SK-MEL-5 (cell line): ENCODE data around the gene PHF21B. TPM values are rescaled to one million over a fixed set of nuclear protein-coding genes. Genes with fewer than 3 reads are reported as not detected.

ENCODE experiments used
- DNase-seq: peaks from one replicate; pipeline ENCODE4 v3.0.0-alpha.2; 2016; ENCODE audit warnings: low read depth, low spot score
- in situ Hi-C: cut with HindIII; loops from 2 replicates; pipeline ENCODE4 v1.10.0; 2016; ENCODE audit warnings: low sequenced_read_pairs, high pct_unique_total_duplicates, low pct_unique_long_range_greater_than_20kb
- total RNA-seq: library from RNA; depleted of rRNA; stranded (reverse); fragments of >200 nt; shearing (Covaris generic); gene quantifications from 2 replicates; pipeline ENCODE4 v1.2.3, GENCODE V29; 2014

Gene PHF21B
- total RNA-seq, 1 experiment from 2014 or later: 4.2 TPM

DNA sequence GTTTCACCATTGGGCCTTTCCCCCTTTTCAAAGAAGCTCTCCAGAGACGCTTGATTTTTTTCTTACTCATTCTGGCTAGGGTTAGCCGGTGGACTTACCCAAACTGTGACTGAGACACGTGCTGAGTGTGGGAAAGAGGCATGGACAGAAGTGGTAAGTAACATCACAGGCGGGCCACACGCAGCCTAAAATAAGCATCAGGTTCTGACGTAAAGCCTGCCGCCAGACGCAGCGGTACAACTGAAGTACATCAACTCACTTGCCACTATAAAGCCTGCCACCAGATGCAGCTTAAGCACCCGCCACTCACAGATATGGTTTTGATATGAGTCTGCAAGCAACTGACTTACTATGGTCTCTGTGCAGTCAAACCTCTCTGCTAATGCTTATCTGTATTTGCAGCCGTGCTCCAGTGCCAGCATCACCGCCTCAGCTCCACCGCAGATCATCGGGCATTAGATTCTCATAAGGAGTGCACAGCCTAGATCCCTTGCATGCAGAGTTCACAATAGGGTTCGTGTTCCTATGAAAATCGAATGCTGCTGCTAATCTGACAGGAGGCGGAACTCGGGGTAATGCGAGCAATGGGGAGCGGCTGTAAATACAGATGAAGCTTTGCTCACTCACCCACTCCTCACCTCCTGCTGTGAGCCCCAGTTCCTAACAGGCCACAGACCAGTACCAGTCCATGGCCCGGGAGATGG is 58.8 kb downstream of the PHF21B start:
- in situ Hi-C loops: no loop called here

DNA sequence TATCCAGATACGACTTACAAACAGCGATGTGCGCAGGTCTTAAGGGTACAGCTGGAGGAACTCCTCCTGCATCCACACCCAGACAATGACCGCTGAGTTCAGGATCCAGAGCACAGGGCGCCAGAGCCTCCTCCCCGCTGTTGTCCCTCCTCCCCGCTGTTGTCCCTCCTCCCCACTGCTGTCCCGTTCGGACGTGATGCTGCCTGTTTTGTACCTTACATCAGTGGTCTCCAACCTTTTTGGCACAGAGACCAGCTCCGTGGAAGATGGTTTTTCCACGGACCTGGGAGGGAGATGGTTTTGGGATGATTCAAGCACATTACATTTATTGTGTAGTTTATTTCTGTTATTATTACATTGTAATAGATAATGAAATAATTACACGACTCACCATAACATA is 62.0 kb downstream of the PHF21B start:
- no peak for DNase-seq
- in situ Hi-C loops: no loop called here

More for the DNA sequence above, 58.8 kb downstream of the PHF21B start:
- DNase-seq: no peak

DNA sequence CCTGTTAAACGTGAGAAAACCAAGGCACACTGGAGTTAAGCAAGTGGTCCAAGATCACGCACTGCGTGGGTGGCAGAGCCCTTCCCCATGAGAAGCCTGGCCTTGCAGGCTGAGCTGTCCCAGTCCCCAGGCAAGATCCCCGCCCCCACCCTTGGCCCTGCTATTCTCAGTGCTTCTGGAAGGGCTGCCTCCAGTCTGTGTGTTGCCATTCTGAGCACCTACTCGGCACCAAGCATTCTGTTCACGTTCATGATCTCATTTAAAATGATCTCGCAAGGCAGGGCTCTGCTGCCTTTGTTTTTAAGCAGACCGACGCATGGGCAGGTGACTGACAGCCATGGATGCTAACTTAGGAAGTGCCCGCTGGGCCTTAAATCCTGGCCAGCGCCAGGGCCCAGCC is 62.8 kb downstream of the PHF21B start:
- in situ Hi-C loops: no loop called here
- no peak for DNase-seq

DNA sequence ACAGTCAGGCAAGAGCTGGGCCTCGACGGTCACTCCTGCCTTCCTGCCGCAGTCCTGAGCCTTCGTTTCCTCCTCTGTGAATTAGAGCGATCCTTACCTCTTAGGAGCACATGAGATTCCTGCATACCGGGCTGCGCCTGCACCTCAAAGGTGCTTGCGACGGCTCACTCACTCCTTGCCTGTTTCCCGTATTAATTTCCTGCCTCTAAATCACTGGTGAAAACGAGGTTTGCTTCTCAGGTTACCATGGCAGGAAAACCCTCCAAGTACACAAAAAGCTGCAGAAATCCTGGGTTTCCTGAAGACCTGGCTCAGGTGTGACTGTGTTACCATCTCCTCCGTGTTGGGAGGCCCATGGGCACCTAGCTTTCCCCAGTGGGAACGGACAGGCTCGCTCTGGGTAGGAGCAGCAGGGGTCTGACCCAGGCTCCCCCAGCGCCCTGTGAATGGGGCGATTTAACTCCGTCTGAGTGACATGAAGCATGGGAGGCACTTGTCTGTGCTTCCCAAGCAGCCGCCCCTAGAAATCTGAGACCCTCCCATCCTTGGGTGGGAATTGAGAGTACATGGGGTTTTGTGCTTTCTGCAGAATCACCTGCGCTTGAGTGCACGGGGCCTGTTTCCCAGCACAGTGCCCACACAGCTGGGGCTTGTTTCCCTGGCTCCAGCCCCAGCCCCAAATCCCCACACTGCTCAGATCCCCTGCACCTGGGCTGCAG is 64.8 kb downstream of the PHF21B start:
- DNase-seq: no peak
- in situ Hi-C loops: no loop called here

DNA sequence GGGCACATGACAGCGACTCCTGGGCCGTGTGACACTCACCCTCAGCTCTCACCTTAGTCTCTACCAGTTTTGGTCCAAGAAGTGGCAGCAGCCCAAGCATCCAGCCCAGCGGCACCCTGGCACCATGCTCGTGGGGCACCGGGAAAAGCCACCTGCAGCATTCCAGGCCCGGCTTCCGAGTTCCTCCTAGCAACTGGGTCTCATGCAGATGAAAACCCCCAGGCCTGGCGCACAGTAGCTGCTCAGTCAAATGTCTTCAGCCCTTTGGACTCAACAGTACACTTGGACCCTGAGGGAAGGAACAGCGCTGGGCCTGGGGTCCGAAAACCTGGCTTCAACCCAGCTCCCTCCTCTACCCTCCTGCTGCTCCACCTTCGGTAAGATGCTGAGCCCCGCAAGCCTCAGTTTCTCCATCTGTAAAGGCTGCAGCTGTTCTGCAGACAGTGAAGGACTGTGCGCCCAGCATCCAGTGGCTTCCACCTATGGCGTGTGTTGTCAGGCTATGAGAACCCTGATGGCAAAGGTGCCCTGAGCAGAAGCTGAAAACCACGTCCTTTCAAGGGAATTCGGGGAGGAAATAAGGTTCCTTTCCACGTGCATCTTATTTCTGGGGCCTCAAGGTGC is 66.0 kb downstream of the PHF21B start:
- in situ Hi-C loops: no loop called here
- DNase-seq: no peak

DNA sequence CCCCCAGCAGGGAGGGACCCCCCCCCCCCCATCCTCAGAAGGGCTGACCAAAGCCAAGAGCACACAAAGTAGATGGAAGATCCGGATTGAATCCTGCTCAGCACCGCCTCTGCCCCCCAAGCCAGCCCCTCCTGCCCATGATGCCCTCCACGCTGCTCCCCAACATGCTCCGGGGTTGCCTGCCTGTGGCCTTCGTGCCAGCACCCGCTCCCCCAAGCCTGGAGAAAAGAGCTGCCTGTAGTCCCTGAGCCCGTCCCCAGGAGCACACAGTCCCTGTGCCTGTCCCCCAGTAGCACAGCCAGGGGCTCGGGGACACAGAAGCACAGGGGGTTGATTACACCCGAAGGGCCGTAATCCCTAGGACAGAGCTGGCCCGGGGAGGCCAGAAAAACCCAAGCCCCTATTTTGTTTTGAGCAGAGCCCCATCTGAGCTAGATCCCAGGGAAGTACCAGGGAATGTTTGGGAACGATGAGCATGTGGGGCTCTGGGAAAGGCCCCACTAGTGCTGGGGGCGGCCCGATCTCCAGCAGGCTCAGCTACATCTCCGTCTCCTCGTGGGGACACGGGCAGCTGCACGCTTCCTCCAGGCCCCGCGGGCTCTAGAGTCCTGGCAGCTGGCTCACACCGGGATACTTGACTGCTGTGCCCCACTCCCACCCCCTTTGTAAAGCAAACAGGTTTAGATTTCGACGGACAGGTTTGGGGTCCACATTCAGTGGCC is 66.7 kb downstream of the PHF21B start:
- no peak for DNase-seq
- in situ Hi-C loops: no loop called here

DNA sequence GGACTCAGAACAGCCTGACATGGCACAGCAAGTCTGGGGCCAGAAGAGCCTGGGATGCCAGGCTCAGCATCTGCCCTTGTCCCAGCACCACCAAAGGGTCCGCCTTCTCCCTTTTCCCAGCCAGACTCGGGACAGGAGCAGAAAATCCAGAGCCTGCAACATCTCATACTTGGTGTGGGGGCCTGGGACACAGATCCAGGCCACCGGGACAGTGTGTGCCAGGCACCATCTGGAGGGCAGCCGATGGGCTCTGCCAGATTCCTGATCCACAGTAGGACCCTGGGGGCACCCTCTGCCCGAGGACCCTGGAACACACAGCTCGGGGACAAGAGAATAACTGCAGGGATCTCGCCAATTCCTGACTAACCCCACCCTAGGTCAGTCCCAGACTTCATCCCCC is 67.7 kb downstream of the PHF21B start:
- in situ Hi-C loops: no loop called here

DNA sequence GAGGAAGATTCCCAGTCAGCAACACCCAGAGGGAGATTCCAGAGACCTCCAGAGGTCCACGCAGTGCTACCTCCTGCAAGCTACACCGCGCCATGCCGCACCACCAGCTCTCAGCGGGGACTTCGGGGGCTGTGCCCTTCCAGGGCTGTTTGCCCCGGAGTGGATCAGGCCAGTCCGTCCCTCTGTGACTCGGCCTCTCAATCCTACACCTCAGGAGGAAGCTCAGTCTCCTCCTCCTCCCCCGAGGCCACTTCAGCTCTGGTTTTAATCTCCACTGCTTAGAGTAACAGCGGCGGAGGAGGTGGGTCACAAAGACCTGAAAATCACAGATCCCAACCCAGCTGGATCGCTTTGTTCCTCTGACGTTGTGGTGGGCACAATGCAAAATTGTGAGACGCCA is 68.6 kb downstream of the PHF21B start:
- in situ Hi-C loops: no loop called here
- DNase-seq: no peak

More for the DNA sequence above, 67.7 kb downstream of the PHF21B start:
- no peak for DNase-seq

DNA sequence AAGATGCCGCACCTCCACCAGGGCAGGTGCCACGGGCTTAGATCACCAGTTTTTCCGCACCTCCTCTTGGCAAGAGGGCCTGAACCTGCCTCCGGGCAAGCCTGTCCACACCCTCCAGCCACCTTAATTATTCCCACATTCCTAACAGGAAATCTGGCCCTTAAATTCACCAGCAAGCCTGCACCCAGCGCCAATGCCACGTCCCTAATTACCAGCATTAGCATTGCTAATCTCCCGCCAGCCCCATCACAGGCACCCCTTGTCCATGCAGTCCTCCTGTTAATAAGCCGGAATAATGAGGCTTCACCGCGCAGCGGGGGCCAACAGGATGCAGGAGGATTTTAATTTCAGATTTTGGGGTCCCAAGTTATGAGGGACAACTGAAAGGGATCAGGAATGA is 69.7 kb downstream of the PHF21B start:
- no peak for DNase-seq
- in situ Hi-C loops: no loop called here

DNA sequence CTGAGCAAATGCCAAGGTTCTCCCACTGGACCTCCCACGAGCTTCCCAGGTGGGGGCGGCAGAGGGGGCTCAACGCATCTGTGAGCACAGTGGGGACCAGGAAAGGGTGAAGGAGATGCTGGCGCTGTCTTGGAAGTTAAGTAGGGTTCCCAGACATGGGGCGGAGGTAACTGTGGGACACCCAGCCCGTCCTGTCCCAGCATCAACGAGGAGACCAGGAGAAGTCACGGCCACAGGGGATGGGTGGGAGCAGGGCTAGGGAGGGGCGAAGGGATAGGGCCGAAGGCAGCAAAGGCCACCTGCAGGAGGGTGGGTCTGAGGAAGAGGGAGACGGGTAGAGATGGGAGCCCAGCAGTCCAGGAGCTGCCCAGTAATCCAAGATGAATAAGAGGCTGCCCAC is 70.4 kb downstream of the PHF21B start:
- in situ Hi-C loops: no loop called here
- no peak for DNase-seq

DNA sequence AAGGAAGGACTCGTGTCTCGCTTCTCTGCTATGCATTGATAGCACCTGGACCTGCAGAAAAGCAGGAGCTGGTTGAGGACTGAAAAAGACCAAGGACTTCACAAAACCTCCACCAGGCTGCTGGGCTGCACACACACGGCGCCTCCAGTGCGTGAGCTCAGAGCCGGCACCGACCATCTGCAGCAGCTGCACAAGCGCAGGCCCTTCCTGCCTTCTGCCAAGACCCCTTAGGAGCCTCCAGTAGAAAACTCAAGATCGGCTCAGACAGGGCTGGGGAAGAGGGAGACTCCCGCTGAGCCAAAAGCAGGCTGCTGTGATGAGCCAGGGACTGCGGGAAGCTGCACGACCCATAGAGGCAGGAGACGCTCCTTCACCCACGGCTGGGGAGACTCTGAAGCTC is 70.9 kb downstream of the PHF21B start:
- no peak for DNase-seq
- in situ Hi-C loops: no loop called here

DNA sequence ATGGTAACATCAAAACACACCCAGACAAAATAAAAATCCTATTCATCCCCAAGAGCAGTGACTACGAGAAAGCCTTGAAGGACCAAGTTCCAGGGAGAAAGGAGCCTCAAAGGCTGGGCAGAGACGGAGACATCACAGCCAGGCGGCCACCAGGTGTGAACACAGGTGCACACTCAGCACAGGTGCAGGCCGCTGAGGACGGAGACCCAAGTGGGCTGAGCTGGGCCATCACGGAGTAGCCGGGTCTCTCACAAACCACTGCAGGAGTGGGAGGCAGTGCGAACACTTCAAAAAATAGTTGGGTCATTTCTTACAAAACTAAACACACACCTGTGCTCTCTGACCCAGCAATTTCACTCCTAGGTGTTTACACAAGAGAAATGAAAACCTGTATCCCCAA is 72.6 kb downstream of the PHF21B start:
- in situ Hi-C loops: no loop called here
- DNase-seq: no peak

DNA sequence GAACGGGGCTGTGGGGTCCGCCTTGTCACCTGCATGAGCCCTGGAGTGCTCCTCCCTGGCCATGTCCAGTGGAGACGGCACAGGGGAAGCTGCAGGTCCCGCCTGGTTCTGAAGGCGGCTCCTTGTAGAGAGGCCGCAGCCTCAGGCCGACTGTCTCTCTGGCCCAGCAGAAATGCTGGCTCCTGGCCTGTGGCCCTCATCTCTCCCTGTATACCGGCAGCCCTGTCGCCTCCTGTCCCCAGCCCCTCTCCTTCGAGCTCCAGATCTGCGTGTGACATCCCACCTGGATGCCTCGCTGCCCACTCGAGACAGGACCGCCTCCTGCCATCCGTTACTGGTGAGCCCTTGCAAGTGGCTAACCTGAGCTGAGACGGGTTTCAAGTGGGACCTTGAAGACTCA is 73.6 kb downstream of the PHF21B start:
- DNase-seq: no peak
- in situ Hi-C loops: no loop called here

DNA sequence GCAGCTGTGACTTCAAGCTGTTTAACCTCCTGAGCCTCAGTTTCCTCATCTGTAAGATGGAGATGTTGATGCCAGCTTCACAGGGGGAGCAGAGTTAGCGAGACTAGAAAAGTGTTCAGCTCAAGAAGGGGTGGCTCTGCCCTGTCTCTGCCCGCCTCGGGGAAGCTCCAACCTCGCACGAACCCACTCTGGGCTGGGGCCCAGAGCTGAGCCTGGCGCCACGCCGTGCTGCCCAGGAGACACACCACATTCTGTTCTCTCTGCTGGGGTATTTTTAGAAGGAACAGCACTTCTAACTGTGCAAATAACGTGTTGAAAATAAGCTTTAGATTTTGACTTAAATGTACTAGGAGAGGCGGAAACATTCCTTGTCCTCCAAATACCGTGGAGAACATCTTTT is 74.1 kb downstream of the PHF21B start:
- no peak for DNase-seq
- in situ Hi-C loops: no loop called here

DNA sequence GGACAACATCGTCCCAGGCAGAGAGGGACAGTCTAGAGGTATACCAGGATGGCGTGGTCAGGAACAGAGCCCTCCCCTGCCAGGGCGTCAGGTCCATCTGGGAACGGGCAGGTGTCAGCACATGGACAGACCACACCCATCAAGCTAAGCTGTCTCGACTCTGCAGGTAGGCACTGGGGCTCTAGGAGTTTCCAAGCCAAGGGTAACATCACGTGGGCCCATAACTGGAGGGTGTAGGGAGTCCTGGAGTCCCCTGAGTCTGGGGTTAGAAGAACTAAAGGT is 75.4 kb downstream of the PHF21B start:
- in situ Hi-C loops: no loop called here
- DNase-seq: no peak

DNA sequence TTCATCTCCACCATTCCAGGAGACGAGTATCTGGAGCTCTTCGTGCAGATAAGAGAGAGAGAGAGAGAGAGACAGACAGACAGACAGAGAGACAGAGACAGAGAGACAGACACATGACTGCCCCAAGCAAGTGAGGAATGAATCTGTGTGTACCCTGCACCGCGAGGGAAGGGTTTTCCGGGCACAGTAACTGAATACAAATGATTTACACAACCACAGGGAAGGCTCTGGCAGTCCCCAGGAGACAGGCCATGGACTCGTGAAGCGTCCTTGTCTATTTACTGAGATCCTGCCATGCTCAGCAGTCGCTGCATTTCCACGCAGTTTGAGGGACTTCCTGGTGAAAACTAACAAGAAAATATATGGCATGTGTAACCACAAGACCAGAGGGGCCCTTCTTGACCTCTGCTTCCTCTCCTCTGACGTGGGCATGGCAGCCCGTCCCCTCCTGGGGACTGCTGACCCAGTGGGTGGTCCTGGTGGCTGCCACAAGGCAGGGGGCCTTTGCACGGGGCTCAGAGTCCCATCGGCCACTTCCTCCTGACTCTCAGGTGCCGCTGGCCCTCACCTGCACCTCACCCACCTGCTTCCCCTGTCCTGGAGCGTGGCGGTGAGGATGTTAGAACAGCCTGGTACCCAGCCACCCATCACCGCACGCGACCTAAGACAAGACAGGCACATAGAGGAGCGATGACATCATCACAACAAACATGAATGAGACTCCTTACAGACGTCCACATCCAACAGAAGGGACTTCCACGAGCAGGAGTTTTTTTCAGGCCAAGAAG is 75.9 kb downstream of the PHF21B start:
- no peak for DNase-seq
- in situ Hi-C loops: no loop called here

DNA sequence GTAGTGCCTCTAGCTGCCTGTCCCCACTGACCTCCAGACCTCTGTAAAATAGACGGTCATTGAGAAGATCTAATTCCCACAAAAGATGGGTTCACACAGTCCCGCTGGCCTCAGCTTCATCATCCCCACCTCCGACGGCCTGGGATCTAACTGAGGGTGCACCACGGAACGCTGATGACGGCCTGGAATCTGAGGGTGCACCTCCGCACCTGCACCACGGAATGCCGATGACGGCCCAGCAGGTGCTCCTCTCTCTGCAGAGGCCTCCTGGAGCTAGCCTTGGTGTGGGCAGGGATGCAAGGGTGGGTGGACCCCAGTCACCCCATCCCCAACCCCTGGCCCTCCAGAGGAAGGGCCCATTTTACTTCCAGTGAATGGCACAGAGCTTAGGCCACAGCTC is 77.3 kb downstream of the PHF21B start:
- in situ Hi-C loops: no loop called here
- no peak for DNase-seq

DNA sequence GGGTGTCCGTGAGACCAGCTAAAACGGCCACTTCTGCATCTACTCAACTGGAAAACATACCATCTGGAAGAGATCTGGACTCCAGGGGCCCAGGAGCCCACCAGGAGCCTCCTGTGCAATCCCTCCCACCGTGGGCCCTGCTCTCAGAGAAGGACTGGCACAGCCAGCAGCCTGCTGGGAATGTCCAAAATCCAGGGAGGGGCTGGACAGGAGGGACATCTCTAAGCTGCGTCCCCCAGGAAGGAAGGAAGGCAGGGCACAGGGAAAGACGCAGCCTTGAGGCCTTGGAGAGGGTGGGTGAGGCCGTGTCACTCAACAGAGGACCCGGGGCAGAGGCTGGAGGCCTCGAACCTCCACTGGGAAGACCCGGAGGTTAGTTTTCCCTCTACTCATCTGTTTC is 78.0 kb downstream of the PHF21B start:
- in situ Hi-C loops: no loop called here
- DNase-seq: no peak
